IPS-15b (cell line): ENCODE measurements around the gene YY1.
A peak's percentile ranks its signal among the peaks of the same experiment; 100 is the strongest.
"Not testable (repeated sequence)": the region's sequence is repeated elsewhere in the genome, so short reads cannot be mapped to it uniquely, and the experiment has no call there.

ENCODE experiments used
- H3K27me3 ChIP-seq: one replicate; pipeline ENCODE4 v1.6.1; 2013; ENCODE audit warnings: low read length; ENCODE audit not compliant: control insufficient read depth, insufficient read depth
- H3K36me3 ChIP-seq: one replicate; pipeline ENCODE4 v1.6.1; 2013; ENCODE audit warnings: low read length; ENCODE audit not compliant: control insufficient read depth, insufficient read depth
- H3K4me1 ChIP-seq: one replicate; pipeline ENCODE4 v1.6.1; 2013; ENCODE audit warnings: mild to moderate bottlenecking, low read length; ENCODE audit not compliant: control insufficient read depth, insufficient read depth
- H3K4me3 ChIP-seq: one replicate; pipeline ENCODE4 v1.5.1; 2013; ENCODE audit warnings: low read depth, low read length
- H3K9ac ChIP-seq: one replicate; pipeline ENCODE4 v1.6.1; 2013; ENCODE audit warnings: low read depth, mild to moderate bottlenecking, low read length
- H3K9me3 ChIP-seq: one replicate; pipeline ENCODE4 v1.6.1; 2013; ENCODE audit warnings: mild to moderate bottlenecking, low read length; ENCODE audit not compliant: control insufficient read depth, insufficient read depth

Gene YY1

DNA sequence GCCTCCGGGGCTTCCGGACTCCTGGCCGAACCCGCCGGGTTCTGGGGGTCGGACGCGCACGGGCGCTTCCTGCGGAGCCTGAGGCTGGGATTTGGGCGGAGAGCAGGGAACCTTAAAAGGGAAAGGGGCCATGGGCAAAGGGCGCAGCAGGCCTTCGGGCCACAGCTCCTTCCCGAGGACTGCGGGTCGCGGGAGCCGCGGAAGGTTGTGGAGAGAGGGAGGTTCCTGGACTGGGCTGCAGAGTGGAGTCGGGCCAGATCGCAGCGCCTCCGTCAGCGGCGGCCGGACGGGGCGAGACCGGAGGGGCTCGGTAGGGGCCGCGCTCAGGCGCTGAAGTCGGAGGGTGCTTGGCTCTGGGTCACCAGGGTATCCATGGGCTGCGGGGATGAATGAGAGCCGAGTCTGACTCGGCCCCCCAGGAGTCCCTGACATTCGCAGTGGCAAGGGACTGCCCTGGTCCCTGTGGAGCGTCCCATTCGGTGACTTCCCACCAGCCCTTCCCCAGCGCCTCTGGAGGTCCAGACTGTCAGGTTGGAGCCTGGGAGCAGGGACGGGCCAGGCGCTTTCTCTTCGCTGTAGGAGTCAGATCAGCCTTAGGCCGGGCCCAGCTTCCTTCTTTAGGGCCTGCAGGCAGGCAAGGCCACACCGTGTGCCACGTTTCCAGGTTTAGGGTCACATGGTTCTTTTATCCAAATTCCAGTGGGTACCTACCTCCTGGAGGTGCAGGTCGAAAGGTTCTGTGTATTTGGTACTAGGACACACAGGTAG, 68.2 kb downstream of the YY1 start:
- Histone ChIP-seq H3K9me3 (no peaks in the 10 kb centered on the region), H3K27me3 (no peaks in the 10 kb centered on the region), H3K36me3 (peaks cover 12% of the 10 kb centered on the region), H3K9ac (peak overlapping the region; percentile 83), H3K4me3 (peak overlapping the region; percentile 90), H3K4me1 (peaks cover 20% of the 10 kb centered on the region)

- Histone ChIP-seq H3K9ac (peak overlapping the region; percentile 83), H3K36me3 (peaks cover 12% of the 10 kb centered on the region), H3K27me3 (no peaks in the 10 kb centered on the region), H3K9me3 (no peaks in the 10 kb centered on the region), H3K4me1 (peaks cover 20% of the 10 kb centered on the region), H3K4me3 (peak overlapping the region; percentile 90)
Observed at GRCh38 chr14:100307766-100308426, 69.0 kb downstream of the YY1 start.

DNA sequence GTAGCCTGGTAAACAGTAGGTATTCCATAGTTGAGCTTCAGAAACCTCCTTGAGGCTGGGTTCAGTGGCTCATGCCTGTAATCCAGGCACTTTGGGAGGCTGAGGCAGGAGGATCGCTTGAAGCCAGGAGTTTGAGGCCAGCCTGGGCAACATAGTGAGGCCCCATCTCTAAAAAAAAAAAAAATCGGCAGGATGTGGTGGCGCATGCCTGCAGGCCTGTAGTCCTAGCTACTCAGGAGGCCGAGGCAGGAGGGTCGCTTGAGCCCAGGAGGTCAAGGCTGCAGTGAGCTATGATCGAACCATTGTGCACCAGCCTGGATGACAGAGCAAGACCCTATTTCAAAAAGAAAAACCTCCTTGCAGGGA, 69.5 kb downstream of the YY1 start:
- H3K4me1 ChIP-seq = peaks cover 22% of the 10 kb centered on the region
- H3K9ac ChIP-seq, H3K9me3 ChIP-seq, H3K4me3 ChIP-seq, H3K36me3 ChIP-seq, H3K27me3 ChIP-seq: not testable (repeated sequence)

DNA sequence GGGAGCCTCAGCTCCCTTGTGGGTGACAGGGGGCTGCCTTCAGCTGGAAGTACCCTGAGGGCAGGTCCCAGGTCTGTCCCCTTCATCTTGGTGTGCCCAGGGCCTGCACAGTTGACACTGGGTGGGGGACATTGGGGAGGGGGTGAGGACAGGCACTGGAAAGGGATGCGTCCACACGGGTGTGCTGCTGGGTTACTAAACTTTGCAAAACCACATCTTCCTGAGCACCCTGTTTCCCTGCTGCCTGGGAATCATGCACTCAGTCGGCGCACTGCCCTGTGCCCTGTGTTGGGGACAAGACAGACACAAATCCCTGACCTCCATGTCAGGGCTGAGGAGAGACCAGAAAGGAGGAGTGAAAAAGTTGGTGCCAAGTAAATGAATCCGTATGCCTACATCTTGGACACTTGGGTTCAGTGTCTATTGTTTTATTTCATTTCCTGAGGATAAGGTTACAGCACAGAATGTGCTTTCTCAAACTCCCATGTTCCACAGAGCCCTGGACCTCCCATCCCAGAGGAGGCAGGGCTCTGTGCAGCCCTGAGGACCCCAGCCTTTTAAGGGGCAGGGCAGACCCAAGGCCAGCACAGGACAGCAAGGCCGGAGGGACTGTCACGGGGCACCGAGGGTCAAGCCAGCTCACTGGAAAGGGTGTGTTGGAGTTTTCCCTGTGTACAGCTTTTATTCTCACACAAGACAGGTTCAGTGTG, 70.2 kb downstream of the YY1 start:
- no peaks in the 10 kb centered on the region for H3K9me3 ChIP-seq
- H3K4me3 ChIP-seq = no peak overlapping the region
- peaks cover 5% of the 10 kb centered on the region for H3K36me3 ChIP-seq
- H3K27me3 ChIP-seq = no peaks in the 10 kb centered on the region
- H3K4me1 ChIP-seq = peaks cover 15% of the 10 kb centered on the region
- H3K9ac ChIP-seq = no peak overlapping the region

DNA sequence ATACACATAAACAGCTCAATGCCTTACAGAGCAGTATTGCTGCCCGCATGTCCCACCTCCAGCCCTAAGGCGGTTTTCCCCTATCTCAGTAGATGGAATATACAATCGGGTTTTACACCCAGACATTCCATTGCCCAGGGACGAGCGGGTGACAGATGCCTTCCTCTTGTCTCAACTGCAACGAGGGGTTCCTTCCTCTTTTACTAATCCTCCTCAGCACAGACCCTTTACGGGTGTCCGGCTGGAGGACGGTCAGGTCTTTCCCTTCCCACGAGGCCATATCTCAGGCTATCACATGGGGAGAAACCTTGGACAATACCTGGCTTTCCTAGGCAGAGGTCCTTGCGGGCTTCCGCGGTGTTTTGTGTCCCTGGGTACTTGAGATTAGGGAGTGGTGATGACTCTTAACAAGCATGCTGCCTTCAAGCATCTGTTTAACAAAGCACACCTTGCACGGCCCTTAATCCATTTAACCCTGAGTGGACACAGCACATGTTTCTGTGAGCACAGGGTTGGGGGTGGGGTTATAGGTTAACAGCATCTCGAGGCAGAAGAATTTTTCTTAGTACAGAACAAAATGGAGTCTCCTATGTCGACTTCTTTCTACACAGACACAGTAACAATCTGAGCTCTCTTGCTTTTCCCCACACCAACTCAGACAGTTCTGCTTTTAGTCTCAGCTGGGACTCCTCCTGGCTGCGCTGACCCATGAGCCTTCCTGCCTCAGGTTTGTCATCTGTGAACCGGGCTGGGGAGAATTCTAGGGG, 73.3 kb downstream of the YY1 start:
- not testable (repeated sequence) for H3K9ac ChIP-seq, H3K36me3 ChIP-seq, H3K9me3 ChIP-seq, H3K4me3 ChIP-seq, H3K27me3 ChIP-seq
- peaks cover 14% of the 10 kb centered on the region for H3K4me1 ChIP-seq

GRCh38 chr14:100312877-100313400, 74.0 kb downstream of the YY1 start:
- no peak overlapping the region for H3K4me3 ChIP-seq
- no peaks in the 10 kb centered on the region for H3K9me3 ChIP-seq
- H3K36me3 ChIP-seq = no peaks in the 10 kb centered on the region
- H3K4me1 ChIP-seq = peaks cover 9% of the 10 kb centered on the region
- no peak overlapping the region for H3K9ac ChIP-seq
- H3K27me3 ChIP-seq = no peaks in the 10 kb centered on the region

GRCh38 chr14:100313464-100314230, 74.7 kb downstream of the YY1 start:
- H3K36me3 ChIP-seq = no peaks in the 10 kb centered on the region
- H3K4me1 ChIP-seq = peaks cover 6% of the 10 kb centered on the region
- H3K9me3 ChIP-seq = no peaks in the 10 kb centered on the region
- H3K9ac ChIP-seq = no peak overlapping the region
- no peak overlapping the region for H3K4me3 ChIP-seq
- no peaks in the 10 kb centered on the region for H3K27me3 ChIP-seq

GRCh38 chr14:100314724-100315123, 75.8 kb downstream of the YY1 start:
- Histone ChIP-seq H3K27me3 (no peaks in the 10 kb centered on the region), H3K4me3 (no peak overlapping the region), H3K9ac (no peak overlapping the region), H3K4me1 (peaks cover 4% of the 10 kb centered on the region), H3K9me3 (no peaks in the 10 kb centered on the region), H3K36me3 (no peaks in the 10 kb centered on the region)

DNA sequence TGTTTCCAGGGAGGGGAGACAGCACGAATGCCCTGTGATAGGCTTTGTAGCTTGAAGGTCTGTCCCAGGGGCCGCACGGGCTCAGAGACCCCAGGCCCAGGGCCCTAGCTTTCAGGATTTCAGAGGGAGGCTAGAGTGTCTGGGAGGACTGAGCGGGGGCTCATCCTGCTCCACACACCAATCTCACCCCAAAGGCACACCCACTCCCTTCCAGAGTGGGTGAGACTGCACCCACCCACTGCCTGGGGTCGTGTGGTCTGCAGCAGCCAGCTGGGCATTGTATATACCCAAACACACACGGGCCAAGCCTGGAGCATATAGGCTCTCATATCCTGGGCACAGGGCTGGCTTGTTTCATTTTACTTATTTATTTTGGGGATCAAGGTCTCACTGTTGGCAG, 78.4 kb downstream of the YY1 start:
- Histone ChIP-seq H3K9me3 (no peaks in the 10 kb centered on the region), H3K27me3 (no peaks in the 10 kb centered on the region), H3K4me1 (peaks cover 2% of the 10 kb centered on the region), H3K36me3 (no peaks in the 10 kb centered on the region), H3K9ac (no peak overlapping the region), H3K4me3 (no peak overlapping the region)

DNA sequence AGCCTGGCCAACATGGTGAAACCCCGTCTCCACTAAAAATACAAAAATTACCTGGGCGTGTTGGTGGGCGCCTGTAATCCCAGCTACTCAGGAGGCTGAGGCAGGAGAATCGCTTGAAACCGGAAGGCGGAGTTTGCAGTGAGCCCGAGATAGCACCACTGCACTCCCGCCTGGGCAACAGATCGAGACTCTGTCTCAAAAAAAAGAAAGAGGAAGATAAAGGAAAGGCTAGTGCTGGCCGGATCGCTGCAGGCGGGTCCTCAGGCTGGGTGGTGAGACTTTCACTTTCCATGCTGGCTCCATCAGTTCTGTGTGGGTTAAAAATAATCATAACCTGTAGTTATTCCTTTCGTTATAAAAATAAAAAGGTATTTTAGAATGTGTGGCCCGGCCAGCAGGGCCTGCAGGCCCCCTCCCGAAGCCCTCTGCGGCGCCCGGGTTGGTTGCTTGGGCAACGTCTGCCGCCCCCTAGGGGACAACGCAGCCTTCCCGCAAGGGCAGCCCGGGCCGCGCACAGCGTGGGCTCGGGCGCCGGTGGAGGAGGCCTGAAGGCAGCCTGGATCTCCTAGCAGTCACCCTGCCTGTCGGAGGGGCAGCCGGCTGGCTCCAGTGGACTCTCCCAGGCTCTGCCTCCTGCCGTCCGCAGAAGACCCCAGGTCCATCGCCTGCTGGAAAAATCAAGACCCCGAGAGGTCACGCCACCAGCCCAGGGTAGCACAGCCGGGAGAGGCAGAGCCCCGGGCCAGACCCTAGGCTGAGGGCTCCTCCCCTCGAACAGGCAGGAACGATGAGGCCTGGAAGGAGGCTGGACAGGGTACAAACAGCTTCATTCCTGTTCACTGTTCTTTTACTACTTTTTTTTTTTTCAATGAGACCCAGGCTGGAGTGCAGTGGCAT, 79.2 kb downstream of the YY1 start:
- H3K4me1 ChIP-seq = peaks cover under 1% of the 10 kb centered on the region
- H3K9ac ChIP-seq = no peak overlapping the region
- no peaks in the 10 kb centered on the region for H3K27me3 ChIP-seq

More for the DNA sequence above, 79.2 kb downstream of the YY1 start:
- Histone ChIP-seq H3K9me3 (no peaks in the 10 kb centered on the region), H3K4me3 (no peak overlapping the region), H3K36me3 (no peaks in the 10 kb centered on the region)
